ENCODE data around the gene MSI2.

MSI2 gene

DNA sequence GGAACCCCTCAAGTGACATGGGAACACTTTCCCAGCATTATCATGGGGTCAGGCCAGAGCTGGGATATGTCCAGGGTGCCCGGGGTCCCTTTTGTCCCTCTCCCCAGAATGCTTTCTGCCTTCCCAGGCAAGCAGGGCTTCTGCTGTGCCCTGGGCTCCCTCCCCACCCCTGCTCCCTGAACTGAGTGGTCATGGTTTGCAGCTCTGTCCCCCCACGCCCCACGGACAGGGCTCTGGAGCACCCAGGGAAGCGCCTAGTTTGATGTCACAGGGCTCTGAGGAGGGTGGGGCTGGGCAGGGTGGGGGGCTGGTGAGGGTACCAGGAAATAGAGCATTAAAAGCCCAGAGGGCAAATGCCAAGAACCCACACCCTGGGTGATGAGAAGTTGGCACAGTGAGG, 396.5 kb downstream of the MSI2 start:
- no peak for TF ChIP-seq CTCF (IDR thresholded peaks at IDR 0.05; ENCODE audit: control insufficient read depth, insufficient read depth, low read depth, low read length, missing control alignments)
- DNase-seq (ENCODE audit: low read depth) = no peak
- no peak overlapping the region for H3K4me3 ChIP-seq (ENCODE audit: control insufficient read depth, low read depth, low read length)

- no peak overlapping the region for H3K4me3 ChIP-seq (ENCODE audit: control insufficient read depth, low read depth, low read length)
- no peak for DNase-seq (ENCODE audit: low read depth)
- TF ChIP-seq CTCF (IDR thresholded peaks at IDR 0.05; ENCODE audit: control insufficient read depth, insufficient read depth, low read depth, low read length, missing control alignments) = no peak
Measured at GRCh38 chr17:57653279-57653678, 397.0 kb downstream of the MSI2 start.

- DNase-seq (ENCODE audit: low read depth) = no peak
- TF ChIP-seq CTCF (IDR thresholded peaks at IDR 0.05; ENCODE audit: control insufficient read depth, insufficient read depth, low read depth, low read length, missing control alignments) = no peak
- H3K4me3 ChIP-seq (ENCODE audit: control insufficient read depth, low read depth, low read length) = no peak overlapping the region
Measured at GRCh38 chr17:57654040-57654775, 397.9 kb downstream of the MSI2 start.

DNA sequence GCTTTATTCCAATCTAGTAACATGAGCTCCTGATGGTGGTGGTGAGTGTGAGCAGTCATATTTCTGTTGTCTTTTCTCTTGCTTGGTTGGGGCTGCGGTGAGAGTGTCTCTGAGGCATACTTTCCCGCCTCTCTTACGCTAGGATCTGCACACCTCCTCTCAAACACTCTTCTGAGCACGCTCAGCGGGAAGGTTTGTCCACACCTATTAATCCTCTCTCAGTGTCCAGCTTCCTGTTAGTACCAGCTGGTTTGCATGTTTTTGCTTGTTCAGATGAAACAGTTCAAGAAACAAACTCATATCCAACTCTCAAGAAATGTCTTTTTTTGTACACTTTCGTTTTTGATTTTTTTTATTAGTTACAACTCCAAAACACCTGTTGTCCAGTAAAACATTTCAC, 399.2 kb downstream of the MSI2 start:
- TF ChIP-seq CTCF (IDR thresholded peaks at IDR 0.05; ENCODE audit: control insufficient read depth, insufficient read depth, low read depth, low read length, missing control alignments) = no peak
- H3K4me3 ChIP-seq (ENCODE audit: control insufficient read depth, low read depth, low read length) = no peak overlapping the region
- no peak for DNase-seq (ENCODE audit: low read depth)

- DNase-seq (ENCODE audit: low read depth) = no peak
- TF ChIP-seq CTCF (IDR thresholded peaks at IDR 0.05; ENCODE audit: control insufficient read depth, insufficient read depth, low read depth, low read length, missing control alignments) = no peak
- H3K4me3 ChIP-seq (ENCODE audit: control insufficient read depth, low read depth, low read length) = no peak overlapping the region
Measured at GRCh38 chr17:57657211-57657610, 400.9 kb downstream of the MSI2 start.

DNA sequence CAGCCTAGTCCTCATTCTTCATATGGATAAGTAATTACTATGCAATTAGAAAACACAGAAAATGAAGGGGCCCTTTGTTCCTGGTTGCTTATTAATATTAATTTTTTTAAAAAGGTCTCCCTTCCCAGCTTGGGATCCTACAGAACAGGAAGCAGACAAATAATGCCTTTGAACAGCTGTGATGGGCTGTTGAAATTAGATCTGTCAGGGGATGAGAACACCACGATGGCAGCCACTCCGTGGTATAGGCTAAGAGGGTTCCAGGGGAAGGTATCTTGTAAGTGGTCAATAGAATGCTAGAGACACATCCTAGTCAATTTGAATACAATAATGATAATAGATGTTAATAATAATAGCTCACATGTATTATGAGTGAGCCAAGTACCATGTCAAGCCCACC, 405.7 kb downstream of the MSI2 start:
- H3K4me3 ChIP-seq (ENCODE audit: control insufficient read depth, low read depth, low read length) = no peak overlapping the region
- TF ChIP-seq CTCF (IDR thresholded peaks at IDR 0.05; ENCODE audit: control insufficient read depth, insufficient read depth, low read depth, low read length, missing control alignments) = no peak
- DNase-seq (ENCODE audit: low read depth) = no peak

All from AG09309 (cell line).